HG03432 (cell line): ENCODE results near the gene VWA8.
"Not testable (repeated sequence)": the region's sequence is repeated elsewhere in the genome, so short reads cannot be mapped to it uniquely, and the experiment has no call there.

Experiments
- ATAC-seq: cut with Tn5 transposase; IDR thresholded peaks from one replicate; pipeline ENCODE4 v1.9.1; 2021; ENCODE audit warnings: mild to moderate bottlenecking, moderate library complexity; ENCODE audit not compliant: unreplicated experiment

Gene VWA8

DNA sequence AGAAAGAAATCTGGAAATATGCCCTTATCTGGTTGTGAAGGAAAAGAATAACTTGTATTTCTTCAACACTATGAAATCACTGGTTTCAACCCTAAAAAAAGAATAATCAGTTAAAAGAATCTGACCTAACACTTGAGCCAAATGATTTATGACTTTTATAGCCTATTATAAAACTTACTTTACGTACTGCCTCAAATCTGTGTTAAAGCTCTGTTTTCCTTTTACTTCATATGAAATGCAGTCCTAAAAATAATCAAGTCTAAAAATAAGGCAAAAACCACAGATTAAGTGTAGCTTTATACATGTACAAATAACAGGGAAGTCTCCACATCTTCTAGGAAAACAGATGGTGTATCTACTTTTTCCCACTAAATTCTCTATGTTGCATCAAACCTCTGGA is 101.3 kb downstream of the VWA8 start:
- ATAC-seq, result no peak

- no peak for ATAC-seq
Measured at GRCh38 chr13:41858780-41859179, 102.1 kb downstream of the VWA8 start.

DNA sequence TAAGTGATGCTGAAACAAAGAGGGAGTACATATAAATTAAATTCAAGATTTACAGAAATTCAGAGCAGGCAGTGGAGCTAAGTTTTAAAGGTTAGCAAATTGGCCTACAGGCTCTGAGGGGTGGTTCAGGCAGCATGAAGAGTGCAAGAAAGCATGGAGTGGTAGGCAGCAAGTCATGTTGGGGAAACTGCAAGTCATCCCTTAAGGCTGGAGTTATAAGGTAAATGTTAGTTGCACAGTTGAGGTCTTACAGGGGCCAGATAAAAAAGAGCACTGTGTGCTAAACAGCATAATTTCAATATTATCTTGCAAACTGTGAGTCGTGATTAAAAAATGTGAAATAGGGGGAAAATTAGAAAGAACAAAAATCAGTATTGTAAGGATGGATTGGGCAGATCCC is 106.2 kb downstream of the VWA8 start:
- ATAC-seq, result no peak

DNA sequence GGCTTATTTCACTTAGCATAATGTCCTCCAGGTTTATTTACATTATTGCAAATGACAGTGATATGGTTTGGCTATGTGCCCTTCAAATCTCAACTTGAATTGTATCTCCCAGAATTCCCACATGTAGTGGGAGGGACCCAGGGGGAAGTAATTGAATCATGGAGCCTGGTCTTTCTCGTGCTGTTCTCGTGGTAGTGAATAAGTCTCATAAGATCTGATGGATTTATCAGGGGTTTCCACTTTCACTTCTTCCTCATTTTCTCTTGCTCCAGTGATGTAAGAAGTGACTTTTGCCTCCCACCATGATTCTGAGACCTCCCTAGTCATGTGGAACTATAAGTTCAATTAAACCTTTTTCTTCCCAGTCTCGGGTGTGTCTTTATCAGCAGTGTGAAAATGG is 109.6 kb downstream of the VWA8 start:
- ATAC-seq, result no peak

DNA sequence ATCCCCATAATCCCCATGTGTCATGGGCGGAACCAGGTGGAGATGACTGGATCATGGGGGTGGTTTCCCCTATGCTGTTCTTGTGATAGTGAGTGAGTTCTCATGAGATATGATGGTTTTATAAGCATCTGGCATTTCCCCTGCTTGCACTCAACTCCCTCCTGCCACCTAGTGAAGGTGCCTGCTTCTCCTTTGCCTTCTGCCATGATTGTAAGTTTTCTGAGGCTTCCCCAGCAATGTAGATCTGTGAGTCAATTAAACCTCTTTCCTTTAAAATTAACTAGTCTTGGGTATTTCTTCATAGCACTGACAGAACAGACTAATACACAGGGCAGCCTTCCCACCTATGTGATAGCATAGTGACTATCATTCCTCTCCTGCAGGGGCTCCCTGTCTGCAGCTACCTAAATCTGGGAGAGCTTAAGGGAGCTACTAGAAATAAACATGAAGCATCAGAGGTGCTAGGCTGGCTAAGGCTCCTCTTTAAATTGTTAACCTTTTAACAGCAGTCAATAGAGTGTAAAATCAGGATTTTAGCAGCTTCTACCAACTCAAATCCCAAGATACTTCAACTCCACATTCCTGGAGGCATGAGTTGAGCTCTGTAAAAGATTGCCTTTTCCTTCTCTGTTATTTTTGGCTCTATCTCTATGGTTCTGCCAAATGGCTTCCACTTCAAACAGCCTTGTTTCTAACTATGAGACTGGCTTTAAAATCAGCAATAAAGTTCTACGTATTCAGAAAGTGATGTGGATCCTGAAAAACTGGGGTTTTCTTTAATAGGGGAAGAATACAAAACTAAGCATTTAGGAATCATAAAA is 112.3 kb downstream of the VWA8 start:
- ATAC-seq, result no peak

- ATAC-seq, result no peak
Measured at GRCh38 chr13:41847216-41847615, 113.7 kb downstream of the VWA8 start.

DNA sequence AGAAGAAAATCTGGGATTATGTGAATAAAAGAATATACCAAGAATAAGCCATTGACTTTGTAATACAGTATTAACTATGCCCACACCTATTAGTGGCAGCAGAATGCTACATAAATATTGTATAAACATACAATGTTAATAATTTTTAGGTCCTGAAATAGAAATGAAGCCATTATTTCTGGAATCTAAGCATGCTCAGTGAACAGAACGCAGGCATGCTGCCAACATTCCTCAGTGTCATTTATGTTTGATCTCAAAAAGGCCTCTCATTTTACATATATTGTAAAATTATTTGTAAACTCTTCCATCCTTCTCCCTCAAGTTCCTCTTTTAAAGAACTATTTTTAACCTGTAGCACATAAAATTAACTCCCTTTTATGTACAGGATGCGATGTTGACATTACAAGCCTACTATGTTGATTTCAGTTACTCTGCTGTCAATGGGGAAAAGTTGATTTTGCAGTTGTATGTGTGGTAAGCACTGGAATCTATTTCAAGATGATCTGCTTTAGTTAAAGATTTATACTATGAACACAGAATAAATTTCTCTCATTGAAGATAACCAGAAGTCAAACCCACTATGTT is 118.8 kb downstream of the VWA8 start:
- ATAC-seq, result no peak

GRCh38 chr13:41837629-41838028 is 123.3 kb downstream of the VWA8 start:
- no peak for ATAC-seq

- no peak for ATAC-seq
Measured at GRCh38 chr13:41835871-41836270, 125.0 kb downstream of the VWA8 start.

GRCh38 chr13:41834697-41835096 is 126.2 kb downstream of the VWA8 start:
- ATAC-seq, result not testable (repeated sequence)

- no peak for ATAC-seq
Measured at GRCh38 chr13:41833831-41834230, 127.1 kb downstream of the VWA8 start.

DNA sequence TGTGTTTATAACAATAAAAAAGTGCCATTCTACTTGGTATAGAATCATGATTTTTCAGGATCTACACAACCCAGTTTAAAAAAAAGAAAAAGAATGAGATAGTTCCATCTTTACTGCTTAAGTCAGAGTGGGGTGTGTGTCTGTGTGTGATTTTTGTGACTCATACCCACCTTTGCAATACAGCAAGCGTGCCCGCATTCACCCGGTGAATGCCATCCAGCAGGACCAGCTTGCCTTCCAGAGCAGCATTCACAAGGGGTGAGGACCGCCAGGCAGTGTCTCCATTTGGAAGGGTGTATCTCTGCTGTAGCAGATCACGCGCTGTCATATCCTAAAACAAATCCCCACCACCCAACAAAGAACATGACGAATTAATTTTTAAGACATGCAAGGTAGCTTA is 127.7 kb downstream of the VWA8 start:
- ATAC-seq, result no peak

DNA sequence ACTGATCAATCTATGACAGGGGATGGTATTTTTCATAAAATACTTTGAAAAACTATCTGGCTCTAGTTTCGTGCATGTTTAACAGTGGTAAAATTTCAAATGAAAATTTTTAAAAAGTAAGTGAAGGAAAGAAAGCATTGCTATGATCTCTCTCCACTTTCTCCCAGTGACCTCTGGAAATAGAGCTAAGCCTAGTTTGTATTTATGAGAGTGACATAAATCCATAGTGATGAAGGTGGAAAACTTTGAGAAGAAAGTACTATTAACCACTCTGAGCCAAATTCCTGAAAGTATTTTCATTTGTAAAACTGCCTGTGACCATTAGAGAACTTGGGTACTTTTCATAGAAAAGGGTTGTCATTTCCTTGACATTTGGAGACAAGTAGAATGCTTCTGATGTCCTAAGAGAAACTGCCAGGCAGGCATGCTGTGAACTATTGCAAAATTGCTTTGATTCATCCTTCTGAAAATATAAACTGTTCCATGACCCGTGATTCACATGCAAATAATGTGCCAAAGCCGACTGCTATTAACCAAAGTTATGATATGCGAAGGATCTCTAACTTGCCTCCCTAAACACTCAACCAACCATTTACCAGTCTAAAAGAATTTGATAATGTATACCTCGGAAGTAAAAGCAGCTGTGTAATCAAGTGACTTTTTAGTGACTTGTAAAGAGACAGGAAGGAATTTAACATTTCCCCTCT is 133.2 kb downstream of the VWA8 start:
- no peak for ATAC-seq

- ATAC-seq, result no peak
Measured at GRCh38 chr13:41825691-41826090, 135.2 kb downstream of the VWA8 start.

DNA sequence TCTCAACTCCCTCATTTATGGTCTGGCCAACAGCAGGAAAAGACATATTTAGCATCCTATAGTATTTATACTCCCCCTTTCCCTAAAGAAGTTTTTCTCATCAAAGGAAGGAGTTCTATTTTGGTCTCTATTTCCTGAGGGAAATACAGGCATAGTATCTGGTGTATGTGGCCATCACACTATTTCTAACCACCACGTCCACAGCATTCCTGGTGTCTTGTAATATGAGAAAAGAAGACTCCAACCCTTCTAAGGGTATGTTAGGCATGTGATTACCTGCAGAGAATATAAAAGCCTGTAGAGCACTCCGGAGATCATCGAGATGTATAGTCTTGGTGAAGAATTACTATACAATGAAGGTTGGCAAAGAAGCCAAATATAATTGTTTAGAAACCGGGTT is 137.4 kb downstream of the VWA8 start:
- no peak for ATAC-seq

DNA sequence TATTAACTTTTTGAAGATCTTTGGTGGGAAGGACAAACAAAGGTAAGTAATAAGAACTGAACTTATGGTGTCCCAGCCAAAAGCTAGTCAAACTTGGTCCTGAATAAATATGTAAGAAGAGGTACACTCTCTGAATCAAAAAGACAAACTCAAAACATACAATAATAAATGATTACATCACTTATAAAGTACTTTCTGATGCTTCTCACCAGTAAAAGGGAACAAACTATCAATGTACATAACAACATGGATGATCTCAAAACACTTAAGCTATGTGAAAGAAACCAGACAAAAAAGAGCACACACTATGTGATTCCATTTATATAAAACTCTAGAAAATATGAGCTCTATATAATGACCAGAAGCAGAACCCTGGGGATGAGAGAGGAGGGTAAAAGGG is 138.3 kb downstream of the VWA8 start:
- ATAC-seq, result no peak

GRCh38 chr13:41821238-41821594 is 139.7 kb downstream of the VWA8 start:
- no peak for ATAC-seq

DNA sequence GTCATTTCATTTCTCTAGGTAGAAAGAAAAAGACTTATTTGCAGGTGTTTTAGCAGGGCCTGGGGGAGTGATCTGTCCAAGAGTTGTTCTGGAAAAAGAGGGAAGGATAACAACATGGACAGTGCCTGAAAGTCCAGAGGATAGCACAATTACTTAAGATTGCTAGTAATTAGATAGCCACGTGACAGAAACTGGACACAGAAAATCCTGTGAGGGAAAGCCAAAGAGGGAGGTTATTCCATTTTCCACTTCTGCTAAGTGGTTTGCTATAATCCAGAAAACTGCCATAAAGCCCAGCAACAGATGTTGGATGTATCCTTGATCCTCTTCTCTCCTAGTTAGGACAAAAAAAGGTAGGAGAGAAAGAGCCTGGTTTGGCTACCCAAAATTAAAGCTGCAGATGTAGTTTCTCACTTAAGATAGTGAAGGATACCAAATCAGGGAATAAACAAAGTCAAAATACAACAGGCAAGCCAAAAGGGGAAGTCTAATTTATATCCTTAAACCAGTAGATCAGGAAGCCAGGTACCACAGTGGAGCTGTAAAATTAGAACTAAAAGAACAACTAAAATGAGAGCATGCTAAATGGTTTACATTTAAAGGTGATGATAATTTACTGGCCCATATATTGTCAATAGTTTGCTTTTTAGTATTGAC is 140.2 kb downstream of the VWA8 start:
- no peak for ATAC-seq

DNA sequence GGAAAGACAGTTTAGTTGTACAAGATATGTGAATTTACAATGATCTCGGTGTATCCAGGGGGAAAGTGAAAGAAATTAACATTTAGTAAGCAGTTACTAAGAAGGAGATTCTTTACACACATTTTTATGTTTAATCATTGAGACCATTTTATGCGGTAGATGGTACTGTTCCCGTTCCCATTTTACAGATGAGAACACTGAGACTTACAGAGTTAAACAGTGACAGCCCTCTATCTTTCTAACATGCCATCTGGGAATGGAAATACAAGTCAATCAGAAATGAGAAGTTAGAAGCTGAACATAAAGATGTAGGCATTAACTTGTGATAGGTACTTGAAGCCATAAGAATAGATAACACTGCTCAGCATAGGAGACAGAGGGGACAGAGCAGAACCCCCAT is 144.9 kb downstream of the VWA8 start:
- no peak for ATAC-seq

DNA sequence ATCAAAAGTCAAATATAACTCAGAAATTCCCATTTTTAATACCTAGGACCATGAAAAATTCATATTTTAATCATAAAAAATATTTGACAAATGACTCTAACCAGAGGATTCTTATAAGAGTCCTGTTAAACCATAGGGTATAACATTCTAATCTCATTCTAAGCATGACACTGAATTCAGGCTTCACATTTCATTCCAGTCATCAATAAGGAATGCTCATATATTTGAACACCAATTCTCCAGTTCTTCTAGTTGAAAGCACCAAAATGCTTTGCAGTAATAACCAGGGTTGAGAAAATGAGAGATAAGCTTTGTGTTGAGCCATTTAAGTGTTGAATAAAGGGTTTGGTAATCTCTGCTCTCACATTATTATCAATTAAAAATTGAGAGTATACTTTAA is 147.5 kb downstream of the VWA8 start:
- ATAC-seq, result no peak

GRCh38 chr13:41812851-41813250 is 148.1 kb downstream of the VWA8 start:
- peak; percentile 75 for ATAC-seq

DNA sequence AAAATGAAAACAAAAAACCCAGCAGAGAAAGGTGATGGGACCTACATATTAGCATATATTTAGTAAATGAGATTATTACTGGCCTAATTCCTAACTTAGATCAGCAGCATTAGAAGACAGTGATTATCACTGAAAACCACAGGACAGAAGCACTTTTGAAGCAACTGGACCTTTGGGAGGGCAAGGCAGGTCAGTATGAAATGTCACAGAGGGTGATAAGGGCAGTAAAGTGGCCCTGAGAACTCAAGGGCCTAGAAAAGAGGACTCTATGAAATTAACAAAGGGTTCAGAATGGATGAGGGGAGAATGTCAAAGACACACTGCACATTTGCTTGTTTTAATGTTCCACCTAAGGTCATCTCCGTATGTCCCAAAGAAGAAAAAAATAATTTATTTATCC is 148.7 kb downstream of the VWA8 start:
- no peak for ATAC-seq
